Activated CD4-positive, alpha-beta T cell treated with anti-CD3 and anti-CD28 coated beads, Interleukin-2, amount 10 ng/mL, durations not matched to agents 24 days and 14 days (primary cell): ENCODE measurements around the gene ACTR2. TPM values are rescaled to one million over a fixed set of nuclear protein-coding genes. Genes with fewer than 3 reads are reported as not detected.

Source experiments
- DNase-seq: peaks from one replicate; pipeline ENCODE4 v3.0.0; 2022
- H3K27ac Mint-ChIP-seq: one replicate; pipeline ENCODE4 v1.8.0; 2022; ENCODE audit warnings: mild to moderate bottlenecking, mixed read lengths
- H3K27me3 Mint-ChIP-seq: one replicate; pipeline ENCODE4 v1.8.0; 2022; ENCODE audit warnings: mixed read lengths
- H3K36me3 Mint-ChIP-seq: one replicate; pipeline ENCODE4 v1.8.0; 2022; ENCODE audit warnings: low read depth, mild to moderate bottlenecking, mixed read lengths
- H3K4me1 Mint-ChIP-seq: one replicate; pipeline ENCODE4 v1.8.0; 2021; ENCODE audit warnings: mixed read lengths
- H3K4me3 Mint-ChIP-seq: one replicate; pipeline ENCODE4 v1.8.0; 2022; ENCODE audit warnings: mild to moderate bottlenecking, moderate library complexity, mixed read lengths
- H3K9me3 Mint-ChIP-seq: one replicate; pipeline ENCODE4 v1.8.0; 2021; ENCODE audit warnings: mixed read lengths
- intact Hi-C: fragments of 100-400 bp; cut with micrococcal nuclease; formaldehyde crosslinking; loops from one replicate; pipeline ENCODE4 v1.15.1; 2023
- total RNA-seq: library from RNA; stranded (reverse); gene quantifications from 2 replicates; pipeline ENCODE4 v1.2.3, GENCODE V29; 2022

Gene ACTR2
- total RNA-seq, 1 donor from 2014 or later = 298 TPM

GRCh38 chr2:65297544-65297943 is 69.9 kb downstream of the ACTR2 start:
- Mint-ChIP-seq H3K27ac (no peak overlapping the region), H3K9me3 (no peaks in the 10 kb centered on the region), H3K4me3 (no peak overlapping the region), H3K27me3 (peaks cover 44% of the 10 kb centered on the region), H3K36me3 (no peaks in the 10 kb centered on the region), H3K4me1 (peaks cover 44% of the 10 kb centered on the region)
- no peak for DNase-seq
- intact Hi-C loops = no loop called here

- Mint-ChIP-seq H3K4me1 (peaks cover 49% of the 10 kb centered on the region), H3K27ac (peak overlapping the region; percentile 32), H3K36me3 (peaks cover under 1% of the 10 kb centered on the region), H3K4me3 (no peak overlapping the region), H3K27me3 (peaks cover 43% of the 10 kb centered on the region), H3K9me3 (no peaks in the 10 kb centered on the region)
- DNase-seq = no peak
- intact Hi-C loops = no loop called here
Measured at GRCh38 chr2:65298089-65298488, 70.5 kb downstream of the ACTR2 start.

- intact Hi-C loops = loop anchor here (1.0 kb wide), 1 partner anchor 169 kb away; the partner anchor contains the start of gene RAB1A
- peaks cover 50% of the 10 kb centered on the region for H3K4me1 Mint-ChIP-seq
- H3K9me3 Mint-ChIP-seq = no peaks in the 10 kb centered on the region
- peaks cover 1% of the 10 kb centered on the region for H3K36me3 Mint-ChIP-seq
- peak; percentile 74 for DNase-seq
- H3K27me3 Mint-ChIP-seq = peaks cover 42% of the 10 kb centered on the region
- H3K4me3 Mint-ChIP-seq = peak overlapping the region; percentile 46
- H3K27ac Mint-ChIP-seq = peak overlapping the region; percentile 4
Measured at GRCh38 chr2:65299246-65299645, 71.6 kb downstream of the ACTR2 start.

GRCh38 chr2:65300134-65300760 is 72.6 kb downstream of the ACTR2 start:
- Mint-ChIP-seq H3K9me3 (no peaks in the 10 kb centered on the region), H3K27me3 (peaks cover 32% of the 10 kb centered on the region), H3K4me3 (peak overlapping the region; percentile 82), H3K27ac (peak overlapping the region; percentile 93), H3K36me3 (peaks cover 1% of the 10 kb centered on the region), H3K4me1 (peaks cover 50% of the 10 kb centered on the region)
- intact Hi-C loops = loop anchor here (2.0 to 5.0 kb wide), 3 partner anchors 33 to 83 kb away; partner anchors contain the start of gene ACTR2
- no peak for DNase-seq

GRCh38 chr2:65300761-65301711 is 73.4 kb downstream of the ACTR2 start:
- no peaks in the 10 kb centered on the region for H3K9me3 Mint-ChIP-seq
- H3K36me3 Mint-ChIP-seq = peaks cover 1% of the 10 kb centered on the region
- H3K27ac Mint-ChIP-seq = peak overlapping the region; percentile 93
- H3K4me1 Mint-ChIP-seq = peaks cover 50% of the 10 kb centered on the region
- DNase-seq = peak; percentile 91
- intact Hi-C loops = loop anchor here (1.0 to 5.0 kb wide), 9 partner anchors 19 to 252 kb away; partner anchors contain the start of genes ACTR2, CEP68 and SPRED2
- H3K4me3 Mint-ChIP-seq = peak overlapping the region; percentile 82
- peaks cover 30% of the 10 kb centered on the region for H3K27me3 Mint-ChIP-seq

- Mint-ChIP-seq H3K4me1 (peaks cover 22% of the 10 kb centered on the region), H3K27ac (no peak overlapping the region), H3K36me3 (peaks cover 1% of the 10 kb centered on the region), H3K4me3 (no peak overlapping the region), H3K27me3 (peaks cover 18% of the 10 kb centered on the region), H3K9me3 (no peaks in the 10 kb centered on the region)
- DNase-seq = no peak
- intact Hi-C loops = no loop called here
Measured at GRCh38 chr2:65305934-65306333, 78.3 kb downstream of the ACTR2 start.

GRCh38 chr2:65309699-65310098 is 82.1 kb downstream of the ACTR2 start:
- Mint-ChIP-seq H3K27me3 (peaks cover 5% of the 10 kb centered on the region), H3K9me3 (no peaks in the 10 kb centered on the region), H3K27ac (no peak overlapping the region), H3K4me3 (no peak overlapping the region), H3K36me3 (peaks cover 9% of the 10 kb centered on the region), H3K4me1 (peaks cover 5% of the 10 kb centered on the region)
- no peak for DNase-seq
- intact Hi-C loops = no loop called here

GRCh38 chr2:65311049-65311448 is 83.4 kb downstream of the ACTR2 start:
- peaks cover 3% of the 10 kb centered on the region for H3K27me3 Mint-ChIP-seq
- H3K36me3 Mint-ChIP-seq = peaks cover 11% of the 10 kb centered on the region
- no peak for DNase-seq
- intact Hi-C loops = no loop called here
- H3K27ac Mint-ChIP-seq = no peak overlapping the region
- no peak overlapping the region for H3K4me3 Mint-ChIP-seq
- H3K4me1 Mint-ChIP-seq = peaks cover 5% of the 10 kb centered on the region
- no peaks in the 10 kb centered on the region for H3K9me3 Mint-ChIP-seq

- Mint-ChIP-seq H3K36me3 (peaks cover 15% of the 10 kb centered on the region), H3K27ac (no peak overlapping the region), H3K4me1 (peaks cover 7% of the 10 kb centered on the region), H3K9me3 (no peaks in the 10 kb centered on the region), H3K27me3 (peaks cover 2% of the 10 kb centered on the region), H3K4me3 (no peak overlapping the region)
- intact Hi-C loops = no loop called here
- DNase-seq = no peak
Measured at GRCh38 chr2:65311596-65311995, 84.0 kb downstream of the ACTR2 start.

GRCh38 chr2:65313126-65313953 is 85.7 kb downstream of the ACTR2 start:
- Mint-ChIP-seq H3K27ac (no peak overlapping the region), H3K4me3 (no peak overlapping the region), H3K4me1 (peaks cover 8% of the 10 kb centered on the region), H3K36me3 (peaks cover 18% of the 10 kb centered on the region), H3K9me3 (no peaks in the 10 kb centered on the region), H3K27me3 (no peaks in the 10 kb centered on the region)
- intact Hi-C loops = no loop called here
- no peak for DNase-seq

GRCh38 chr2:65313954-65314256 is 86.3 kb downstream of the ACTR2 start:
- Mint-ChIP-seq H3K36me3 (peaks cover 18% of the 10 kb centered on the region), H3K4me1 (peaks cover 8% of the 10 kb centered on the region), H3K4me3 (no peak overlapping the region), H3K27me3 (no peaks in the 10 kb centered on the region), H3K9me3 (no peaks in the 10 kb centered on the region), H3K27ac (no peak overlapping the region)
- intact Hi-C loops = no loop called here
- DNase-seq = no peak

- intact Hi-C loops = no loop called here
- Mint-ChIP-seq H3K27me3 (no peaks in the 10 kb centered on the region), H3K36me3 (peaks cover 20% of the 10 kb centered on the region)
Measured at GRCh38 chr2:65314801-65315441, 87.3 kb downstream of the ACTR2 start.

GRCh38 chr2:65316072-65316471 is 88.4 kb downstream of the ACTR2 start:
- H3K4me3 Mint-ChIP-seq = no peak overlapping the region
- peaks cover 4% of the 10 kb centered on the region for H3K9me3 Mint-ChIP-seq
- no peak overlapping the region for H3K27ac Mint-ChIP-seq
- H3K4me1 Mint-ChIP-seq = peaks cover 20% of the 10 kb centered on the region
- intact Hi-C loops = no loop called here
- no peaks in the 10 kb centered on the region for H3K27me3 Mint-ChIP-seq
- no peak for DNase-seq
- H3K36me3 Mint-ChIP-seq = peaks cover 20% of the 10 kb centered on the region

More at GRCh38 chr2:65314801-65315441, 87.3 kb downstream of the ACTR2 start:
- no peak for DNase-seq
- no peak overlapping the region for H3K27ac Mint-ChIP-seq
- peaks cover 4% of the 10 kb centered on the region for H3K9me3 Mint-ChIP-seq
- H3K4me3 Mint-ChIP-seq = no peak overlapping the region
- peaks cover 13% of the 10 kb centered on the region for H3K4me1 Mint-ChIP-seq
